Femur (tissue), 1 donor: Measurements from ENCODE around the gene FAR2.
"Not testable (repeated sequence)": the region's sequence is repeated elsewhere in the genome, so short reads cannot be mapped to it uniquely, and the experiment has no call there.

Source experiments
- DNase-seq: peaks from one replicate; pipeline ENCODE4 v3.0.0-alpha.2; 2017

FAR2 gene

DNA sequence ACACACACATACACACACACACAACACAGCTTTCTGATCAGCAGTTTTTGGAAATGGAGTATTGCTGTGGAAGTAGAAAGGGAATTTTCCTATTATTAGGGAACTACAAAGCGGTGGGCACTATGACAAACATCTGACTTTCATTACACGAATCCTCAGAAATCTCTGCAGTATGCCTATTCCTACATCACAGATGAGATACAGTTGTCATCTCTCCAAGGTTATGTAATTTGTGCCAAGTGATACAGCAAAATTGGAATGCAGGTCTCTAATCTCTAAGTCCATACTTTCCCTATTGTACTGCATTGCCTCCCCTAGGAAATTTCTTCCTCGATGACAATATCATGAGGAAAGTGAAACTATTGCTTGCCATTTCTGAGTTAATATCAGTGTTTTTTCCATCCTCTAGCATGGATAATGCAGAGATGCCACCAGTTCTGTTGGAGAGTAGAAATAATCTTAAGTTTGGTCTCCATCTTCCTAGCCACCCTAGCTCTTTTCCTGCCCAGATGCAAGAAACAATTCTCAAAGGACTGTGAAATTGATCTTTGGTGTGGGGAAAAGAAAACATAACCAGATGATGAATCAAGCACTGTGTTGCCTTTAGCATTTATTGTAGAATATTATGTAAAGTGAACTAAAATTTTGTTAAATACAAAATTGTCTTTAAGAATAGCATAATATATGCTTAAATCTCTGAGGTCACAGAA is 137.2 kb downstream of the FAR2 start:
- no peak for DNase-seq

DNA sequence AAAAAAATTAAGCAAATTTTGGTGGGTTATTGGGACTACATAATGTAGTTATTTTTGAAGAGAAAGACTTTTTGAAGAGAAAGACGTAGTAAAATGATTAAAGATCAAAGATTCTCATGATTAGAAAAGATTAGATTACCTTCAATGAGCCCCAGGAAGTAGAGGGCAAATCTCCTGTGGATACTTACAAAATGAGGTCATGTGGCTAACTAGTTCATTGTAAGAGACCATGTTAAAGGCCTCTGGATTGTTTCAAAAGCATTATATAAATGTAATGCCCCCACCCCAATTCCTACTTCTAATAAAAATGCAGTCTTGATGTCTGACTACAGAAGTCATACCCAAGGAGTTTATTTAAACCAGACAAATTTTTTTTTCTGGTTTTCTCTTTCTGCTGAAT is 138.5 kb downstream of the FAR2 start:
- no peak for DNase-seq

DNA sequence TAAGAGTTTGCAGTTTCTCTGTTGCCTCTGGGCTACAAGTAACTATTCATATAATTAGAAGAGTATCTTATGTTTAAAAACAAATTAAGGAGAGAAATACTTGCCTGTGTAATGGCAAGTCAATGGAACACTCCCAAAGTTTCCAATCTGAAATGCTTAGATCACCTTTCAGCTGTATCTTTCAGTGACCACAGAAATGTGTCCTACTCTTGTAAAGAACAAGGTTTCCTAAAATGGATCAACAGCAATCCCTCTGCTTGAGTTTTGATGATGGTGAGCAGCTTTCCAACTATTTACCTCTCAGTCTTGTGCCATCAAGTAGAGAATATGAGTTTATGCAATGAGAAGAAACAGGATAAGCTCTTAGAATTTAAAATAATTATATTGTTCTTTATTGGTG is 139.0 kb downstream of the FAR2 start:
- no peak for DNase-seq

DNA sequence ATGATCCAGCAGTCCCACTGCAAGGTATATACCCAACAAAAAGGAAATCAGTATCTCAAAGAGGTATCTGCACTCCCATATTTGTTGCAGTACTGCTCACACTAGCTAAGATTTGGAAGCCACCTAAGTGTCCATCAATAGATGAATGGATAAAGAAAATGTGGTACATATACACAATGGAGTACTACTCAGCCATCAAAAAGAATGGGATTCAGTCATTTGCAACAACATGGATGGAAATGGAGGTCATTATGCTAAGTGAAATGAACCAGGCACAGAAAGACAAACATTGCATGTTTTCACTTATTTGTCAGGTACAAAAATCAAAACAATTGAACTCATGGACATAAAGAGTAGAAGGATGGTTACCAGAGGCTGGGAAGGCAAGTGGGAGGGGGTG is 141.4 kb downstream of the FAR2 start:
- not testable (repeated sequence) for DNase-seq

DNA sequence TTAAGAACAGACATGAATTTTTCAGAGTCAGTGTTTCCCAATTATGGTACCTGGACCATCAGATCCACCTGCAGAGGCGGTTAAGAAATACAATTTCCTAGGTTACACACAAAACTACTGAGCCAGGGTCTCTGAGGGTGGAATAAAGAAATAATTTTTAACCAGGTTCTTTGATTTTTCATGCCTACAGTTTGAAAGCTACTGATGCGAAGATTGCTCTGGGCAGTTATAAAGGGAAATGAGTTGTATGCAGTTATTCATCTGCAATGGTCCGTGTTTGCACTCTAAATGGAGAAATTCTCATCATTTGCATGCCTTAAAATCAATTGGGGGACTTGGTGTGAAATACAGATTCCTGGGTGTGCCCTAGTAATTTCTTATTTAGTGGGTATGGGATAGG is 142.1 kb downstream of the FAR2 start:
- no peak for DNase-seq

DNA sequence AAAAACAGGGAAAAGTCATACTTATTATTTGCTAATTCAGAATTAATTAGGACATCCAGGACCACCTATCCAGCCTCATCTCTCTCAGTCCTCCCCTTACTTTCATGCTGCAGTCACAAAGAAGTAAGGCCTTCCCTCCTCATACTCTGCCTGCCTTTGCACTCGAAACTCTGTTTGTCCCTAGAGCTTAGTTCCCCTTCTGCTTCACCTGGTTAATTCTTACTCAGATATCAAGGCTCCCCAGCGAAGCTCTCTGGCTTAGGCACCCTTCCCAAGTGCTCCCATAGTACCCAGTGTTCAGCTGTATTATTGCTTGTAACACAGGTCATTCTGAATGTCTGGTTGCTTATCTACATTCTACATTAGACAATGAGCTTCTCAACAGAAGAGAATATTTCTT is 150.6 kb downstream of the FAR2 start:
- DNase-seq = no peak

DNA sequence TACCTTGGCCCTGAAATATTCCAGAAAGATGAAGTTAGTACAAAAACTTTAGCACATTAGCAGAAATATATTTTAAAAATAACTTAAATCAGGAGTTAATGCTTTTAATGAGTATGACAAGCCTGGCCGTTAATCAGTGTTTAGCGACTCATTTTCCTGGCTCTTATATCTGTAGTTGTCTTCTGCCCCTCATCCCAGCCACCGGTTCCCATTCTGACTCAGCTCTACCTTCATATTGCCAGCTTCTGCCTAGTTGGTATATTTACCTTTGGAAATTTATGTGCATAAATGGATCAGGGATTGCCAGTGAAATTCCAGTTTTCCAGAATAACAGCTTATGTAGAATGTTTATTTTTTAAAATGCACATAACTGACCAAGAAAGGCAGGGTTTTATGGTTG is 152.0 kb downstream of the FAR2 start:
- no peak for DNase-seq

DNA sequence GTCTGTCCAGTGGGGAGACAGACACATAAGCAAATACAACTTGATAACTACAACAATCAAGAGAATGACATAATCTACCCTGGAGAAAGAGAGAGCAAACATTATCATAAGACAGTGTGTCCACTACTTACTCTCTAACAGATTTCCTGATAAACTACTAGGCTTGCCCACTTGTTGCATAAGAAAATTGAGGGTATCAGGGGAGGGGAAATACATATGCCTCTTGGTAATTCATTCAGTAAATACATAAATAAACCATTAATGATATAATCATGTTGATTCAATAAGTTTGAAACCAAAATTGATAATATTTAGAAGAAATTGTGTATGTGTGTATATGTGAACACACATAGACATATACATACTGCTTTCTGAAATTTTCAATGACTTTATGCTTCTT is 155.3 kb downstream of the FAR2 start:
- no peak for DNase-seq

DNA sequence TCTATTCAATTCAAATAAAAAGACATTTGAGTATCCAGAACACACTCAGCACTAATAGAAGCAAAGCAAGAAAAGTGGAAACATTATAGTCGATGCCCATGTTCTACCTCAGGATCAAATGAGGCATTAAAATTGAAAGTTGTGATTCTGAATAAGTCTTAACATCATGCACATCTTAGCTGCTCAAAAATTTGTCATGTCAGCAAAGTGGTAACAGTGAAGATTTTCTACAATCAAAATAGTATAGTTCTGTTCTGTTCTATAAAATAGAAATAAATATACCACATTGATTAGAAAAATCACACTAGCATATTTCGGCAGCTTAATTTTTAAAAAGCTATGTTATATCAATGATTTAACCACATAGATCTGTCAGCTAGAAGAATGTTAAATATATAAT is 157.2 kb downstream of the FAR2 start:
- no peak for DNase-seq

DNA sequence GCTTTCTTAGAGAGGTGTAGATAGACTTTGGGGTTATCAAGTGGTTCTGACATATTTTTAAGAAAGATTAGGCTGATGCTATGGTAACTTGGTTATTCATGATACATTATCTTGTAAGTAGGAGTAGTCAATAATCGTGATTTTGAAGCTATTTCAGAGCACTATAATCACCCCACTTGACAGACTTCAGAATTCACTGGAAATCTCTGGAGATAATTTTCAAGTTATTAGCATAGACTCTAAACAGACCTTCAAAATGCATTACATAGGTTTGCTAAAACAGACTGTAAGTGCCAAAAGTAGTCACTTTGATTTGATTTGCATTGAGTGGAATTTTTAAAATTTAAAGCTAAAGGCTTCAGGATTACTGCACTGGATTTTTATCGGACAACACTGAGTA is 157.6 kb downstream of the FAR2 start:
- DNase-seq = no peak

DNA sequence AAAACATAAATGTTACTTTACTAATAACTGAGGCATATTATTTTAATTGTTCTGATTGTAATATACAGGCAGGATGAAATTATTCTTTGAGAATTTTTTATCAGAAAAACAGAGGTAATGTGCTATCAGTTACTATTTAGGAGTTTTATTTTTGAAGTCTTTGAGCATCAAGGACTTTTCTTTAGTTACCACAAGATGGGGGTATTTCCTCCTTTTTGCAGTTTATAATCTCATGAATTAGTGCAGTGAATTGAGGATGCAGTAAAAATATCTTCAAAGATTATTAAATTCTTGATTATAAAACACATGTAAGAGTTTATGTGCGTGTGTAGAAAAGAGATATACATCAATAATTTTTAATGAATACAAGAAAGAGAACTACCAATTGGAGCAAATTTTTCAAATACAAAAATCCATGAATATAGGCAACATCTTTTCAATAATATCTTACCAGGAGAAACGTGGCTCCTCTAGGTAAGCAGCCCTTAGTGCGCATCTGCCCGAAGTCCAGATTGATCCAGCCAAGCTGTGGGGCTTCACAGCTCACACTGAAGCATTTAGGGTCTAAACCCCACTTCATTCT is 160.3 kb downstream of the FAR2 start:
- no peak for DNase-seq

DNA sequence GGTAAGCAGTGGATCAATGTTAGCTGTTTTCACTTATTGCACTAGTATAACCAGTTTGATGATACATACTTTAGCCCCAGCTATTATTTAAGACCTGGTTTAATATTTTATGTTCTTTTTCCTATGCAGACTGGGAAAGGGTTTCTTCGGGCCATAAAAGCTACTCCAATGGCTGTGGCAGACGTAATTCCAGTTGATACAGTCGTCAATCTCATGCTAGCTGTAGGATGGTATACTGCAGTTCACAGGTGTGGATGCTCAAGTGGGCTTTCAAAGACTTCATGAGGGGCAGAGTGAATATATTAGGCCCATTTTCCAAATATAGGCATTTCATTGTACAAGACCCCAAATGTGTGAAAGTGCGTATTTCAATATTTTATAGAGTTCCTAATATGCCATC is 161.8 kb downstream of the FAR2 start:
- no peak for DNase-seq

DNA sequence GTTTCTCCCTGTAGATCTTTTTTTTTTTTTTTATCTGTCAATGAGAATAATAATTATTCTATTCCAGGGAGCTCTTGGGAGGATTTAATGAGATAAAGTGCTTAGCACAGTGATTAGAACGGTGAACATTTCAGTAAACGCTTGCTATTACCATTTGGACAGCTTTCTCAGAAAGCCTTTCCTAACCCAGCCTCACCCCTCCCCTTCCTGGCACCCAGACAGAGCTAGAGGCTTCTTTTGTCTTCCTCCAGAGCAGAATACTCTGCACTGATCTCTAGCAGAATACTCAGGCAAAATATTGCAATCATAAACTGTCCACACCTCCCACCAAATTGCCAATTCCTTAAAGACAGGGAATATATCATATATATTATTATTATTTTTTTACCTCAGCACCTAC is 165.3 kb downstream of the FAR2 start:
- DNase-seq = no peak

DNA sequence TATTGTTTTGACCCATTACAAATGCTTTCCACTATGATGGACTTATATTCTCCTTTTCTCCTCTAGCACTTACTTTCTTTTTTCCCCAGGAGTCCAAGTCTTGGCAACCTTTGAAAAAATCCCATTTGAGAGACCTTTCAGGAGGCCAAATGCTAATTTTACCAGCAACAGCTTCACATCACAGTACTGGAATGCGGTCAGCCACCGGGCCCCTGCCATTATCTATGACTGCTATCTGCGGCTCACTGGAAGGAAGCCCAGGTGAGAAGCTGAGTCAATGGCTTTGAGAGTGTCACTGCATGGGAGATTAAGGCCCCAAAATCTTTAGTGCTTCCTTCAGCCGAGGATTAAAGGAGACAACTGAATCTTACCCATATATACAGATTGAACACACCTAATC is 167.7 kb downstream of the FAR2 start:
- DNase-seq = no peak

DNA sequence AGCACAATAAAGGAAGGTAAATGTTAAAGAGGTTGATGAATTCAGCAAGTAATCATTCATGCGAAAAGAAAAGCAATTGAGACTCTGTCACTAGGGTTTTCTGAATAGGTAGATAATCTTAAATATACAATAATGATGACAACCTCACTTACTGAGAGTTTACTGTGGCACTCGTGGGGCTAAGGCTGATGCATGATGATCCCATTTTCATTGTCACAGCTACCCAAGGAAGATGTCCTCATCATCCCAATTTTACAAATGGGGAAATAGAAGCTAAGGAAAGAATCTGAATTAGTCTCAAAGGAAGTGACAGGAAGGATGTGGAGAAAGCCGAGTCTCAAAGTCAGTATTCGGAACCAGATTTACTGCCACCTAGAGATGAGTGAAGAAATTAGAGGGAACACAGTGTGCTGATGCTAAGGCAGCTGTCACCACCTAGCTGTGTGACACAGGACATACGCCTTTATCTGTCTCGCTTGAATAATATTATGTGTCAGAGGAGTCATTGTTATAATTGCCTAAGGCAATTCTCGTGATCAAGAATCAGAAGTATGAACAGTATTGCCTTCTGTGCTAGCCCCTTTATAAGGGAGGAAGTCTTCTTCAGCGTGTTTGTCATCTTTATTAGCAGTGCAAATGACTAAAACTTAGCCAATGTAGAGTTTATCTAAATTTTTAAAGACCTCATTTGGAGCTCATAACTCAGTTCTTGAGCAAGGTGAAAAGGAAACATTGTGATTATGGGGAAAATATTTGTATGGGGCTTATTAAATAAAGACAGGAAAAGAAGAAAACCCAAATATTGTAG is 168.7 kb downstream of the FAR2 start:
- peak; percentile 52 for DNase-seq

DNA sequence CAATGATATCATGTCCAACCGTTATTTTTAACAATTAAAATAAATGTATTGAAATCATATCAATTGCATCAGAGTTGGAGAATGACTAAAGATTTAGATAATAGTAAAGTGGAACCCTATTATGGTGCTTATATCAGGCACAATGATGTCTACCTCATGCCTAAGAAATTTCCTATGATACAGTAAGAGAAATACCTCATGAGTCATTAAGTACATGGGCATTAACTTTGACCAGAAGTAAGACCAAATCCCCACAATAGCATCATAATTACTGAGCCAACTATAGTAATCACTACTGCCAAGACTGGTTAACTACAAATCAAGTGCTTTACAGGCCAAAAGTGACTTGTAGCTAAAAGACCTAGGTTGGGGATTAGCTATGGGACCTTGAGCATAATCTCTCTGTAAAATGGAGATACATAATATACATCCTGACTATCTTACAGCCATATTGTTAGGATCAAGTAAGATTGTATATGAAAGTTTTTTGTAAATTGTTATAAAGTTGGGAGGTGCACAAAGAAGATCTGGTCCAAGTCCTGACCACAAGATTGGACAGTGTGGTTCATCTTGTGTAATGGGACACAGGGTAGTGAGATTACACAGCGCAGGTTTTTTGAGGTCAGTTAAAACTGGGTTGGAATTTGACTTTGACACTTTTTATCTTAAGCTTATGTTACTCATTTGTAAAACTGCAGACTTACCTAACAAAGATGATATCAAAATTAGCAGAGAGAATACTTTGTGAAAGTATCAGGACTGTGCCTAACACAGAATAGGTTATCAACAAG is 171.4 kb downstream of the FAR2 start:
- no peak for DNase-seq

DNA sequence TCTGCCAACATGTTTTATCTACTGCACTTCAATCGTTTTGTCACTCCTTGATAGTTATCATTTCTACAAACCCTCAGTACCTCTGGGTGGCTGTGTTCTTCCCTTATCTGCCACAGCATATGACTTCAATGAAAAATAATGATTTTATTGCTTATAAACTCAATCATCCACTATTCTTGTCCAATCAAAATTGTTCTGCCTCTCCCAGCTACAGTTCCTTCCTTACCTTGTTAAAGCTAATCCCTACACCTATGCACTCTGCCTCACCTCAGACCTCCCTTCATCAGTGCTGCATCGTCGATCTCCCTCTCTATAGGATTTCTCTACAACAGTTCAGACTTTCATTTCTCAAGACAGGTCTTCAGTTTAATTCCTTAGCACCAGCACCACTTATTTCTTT is 173.1 kb downstream of the FAR2 start:
- DNase-seq = no peak

DNA sequence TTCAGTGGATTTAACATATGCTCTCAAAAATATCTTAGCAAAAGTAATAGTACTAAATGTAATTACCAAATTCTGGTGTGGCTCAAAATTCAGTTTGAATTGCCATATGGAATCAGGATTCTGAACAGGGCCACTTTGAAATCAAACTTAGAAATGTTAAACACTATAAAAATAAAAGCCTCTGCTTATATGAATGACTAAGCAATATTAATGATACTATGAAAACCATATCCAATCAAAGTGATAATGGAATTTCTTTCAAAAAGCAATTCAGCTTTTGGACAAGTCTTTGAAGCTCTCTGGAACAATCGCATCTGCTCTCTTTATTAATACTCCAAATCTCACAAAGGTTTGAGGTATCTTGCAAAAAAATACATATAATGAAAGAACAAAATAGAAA is 180.3 kb downstream of the FAR2 start:
- no peak for DNase-seq

DNA sequence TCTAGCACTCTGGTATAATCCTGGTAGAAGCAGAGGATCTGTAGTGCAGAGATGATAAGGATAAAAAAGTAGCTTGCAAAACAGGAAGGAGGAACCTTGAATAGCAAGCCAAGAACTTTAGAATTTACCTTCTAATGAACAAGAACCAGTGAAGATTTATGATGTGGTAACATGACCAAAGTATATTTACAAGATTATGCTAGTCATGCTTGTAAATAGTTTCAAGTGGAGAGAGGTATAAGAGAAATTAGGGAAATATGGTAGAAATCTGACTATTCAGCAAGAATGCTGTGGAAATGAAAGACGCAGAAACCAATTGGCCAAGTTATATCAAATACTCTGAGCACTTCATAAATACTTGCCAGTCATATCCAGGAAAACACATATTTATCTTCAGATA is 184.1 kb downstream of the FAR2 start:
- DNase-seq = no peak

DNA sequence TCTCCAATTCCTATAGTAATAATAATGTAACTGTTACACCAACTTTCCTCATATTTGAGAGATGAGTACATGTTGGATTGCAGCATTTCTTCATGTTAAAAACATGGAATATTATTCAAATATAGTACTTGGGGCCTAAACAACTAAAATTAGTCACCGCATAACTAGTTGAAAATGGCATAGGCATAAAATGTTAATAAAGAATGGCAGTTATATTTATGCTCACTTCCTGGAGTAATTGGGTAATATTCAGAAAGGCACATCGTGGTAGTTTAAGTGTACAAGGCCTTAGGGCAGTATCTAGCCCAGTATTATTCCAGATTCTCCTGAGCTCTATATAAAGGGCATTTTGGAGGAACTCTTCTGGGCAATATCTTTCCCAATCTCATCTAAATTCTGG is 185.9 kb downstream of the FAR2 start:
- DNase-seq = no peak

DNA sequence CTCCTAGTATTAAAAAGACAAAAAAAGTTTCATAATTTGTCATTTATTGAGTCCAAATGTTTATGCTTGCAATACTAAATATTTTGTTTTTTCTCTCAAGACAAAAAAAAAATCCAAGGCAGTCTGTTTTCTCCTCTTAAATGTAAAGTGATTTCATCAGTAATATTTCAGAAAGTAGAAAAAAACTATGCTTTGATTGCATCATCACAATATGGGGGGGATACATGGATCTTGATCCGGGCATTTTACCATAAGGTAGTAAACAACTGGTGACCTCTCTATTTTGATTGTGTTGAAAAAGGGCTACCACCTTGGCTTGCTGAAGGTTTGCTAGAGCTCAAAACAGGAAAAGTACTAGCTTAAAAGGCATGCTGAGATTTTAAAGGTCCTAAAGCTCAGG is 188.2 kb downstream of the FAR2 start:
- no peak for DNase-seq

DNA sequence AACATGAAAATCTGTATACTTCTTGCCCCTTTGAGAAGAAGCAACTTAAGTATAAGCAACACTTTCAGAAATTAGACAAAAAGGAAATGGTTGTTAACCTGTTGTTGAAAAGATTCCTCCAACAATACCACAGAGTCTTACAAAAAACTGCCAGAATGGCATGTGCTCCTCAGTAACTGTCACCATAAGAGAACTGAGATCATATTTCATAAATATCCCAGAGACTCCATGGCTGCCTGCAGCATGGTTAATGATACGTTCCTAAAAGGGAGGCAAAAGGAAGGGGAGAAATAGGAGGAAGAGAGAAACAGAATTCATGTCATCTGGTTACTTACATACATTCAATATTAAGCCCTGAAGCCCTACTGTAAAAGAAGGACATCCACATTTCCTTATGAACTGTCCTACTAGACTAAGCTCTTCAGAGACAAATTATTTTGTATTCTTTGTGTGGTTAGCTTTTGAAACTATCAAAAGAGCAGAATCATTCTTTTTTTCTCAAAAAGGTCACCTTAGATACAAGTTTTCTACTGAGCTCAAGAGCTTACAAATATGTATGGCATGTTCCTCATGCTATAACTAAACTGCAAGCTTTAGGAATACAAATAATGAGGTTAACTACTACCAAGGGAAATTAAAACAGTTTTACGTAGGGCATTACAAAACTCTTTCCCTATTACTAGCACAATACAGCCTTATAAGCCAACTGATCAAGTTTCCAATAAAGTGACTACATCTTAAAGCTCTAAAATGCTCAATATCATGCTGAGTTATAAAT is 194.1 kb downstream of the FAR2 start:
- DNase-seq = no peak
